DND-41 (cell line): ENCODE measurements around the gene AMPD3.

Source experiments
- EZH2 ChIP-seq: IDR thresholded peaks from 3 replicates; pipeline ENCODE4 v1.6.1; 2012; ENCODE audit warnings: borderline replicate concordance, low read depth, mild to moderate bottlenecking, moderate library complexity, low read length, inconsistent platforms; ENCODE audit not compliant: severe bottlenecking
- TF ChIP-seq, protein P1 (sequence below): IDR thresholded peaks from 2 replicates; pipeline ENCODE4 v1.5.1; 2012; ENCODE audit warnings: borderline replicate concordance, low read length, moderate library complexity, mild to moderate bottlenecking; ENCODE audit not compliant: poor library complexity, severe bottlenecking; ENCODE audit errors: extremely low read depth

DNA sequence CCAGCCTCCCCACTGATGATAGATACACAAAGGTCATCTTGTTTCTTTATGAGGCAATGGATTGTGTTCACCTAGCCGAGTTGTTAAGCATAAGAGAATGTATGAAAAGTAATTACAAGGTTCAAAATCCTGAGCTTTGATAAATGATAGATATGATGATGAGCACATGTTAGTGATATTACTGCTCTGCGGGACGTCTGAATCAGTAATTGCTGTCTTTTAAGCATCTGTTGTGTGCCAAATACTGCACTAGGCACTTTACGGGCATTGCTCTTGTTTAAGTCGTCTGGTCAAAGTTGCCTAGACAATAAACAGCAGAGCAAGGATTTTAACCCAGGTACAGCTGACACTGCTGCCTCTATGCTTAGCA is 86.5 kb downstream of the AMPD3 start:
- TF ChIP-seq, protein P1, sequence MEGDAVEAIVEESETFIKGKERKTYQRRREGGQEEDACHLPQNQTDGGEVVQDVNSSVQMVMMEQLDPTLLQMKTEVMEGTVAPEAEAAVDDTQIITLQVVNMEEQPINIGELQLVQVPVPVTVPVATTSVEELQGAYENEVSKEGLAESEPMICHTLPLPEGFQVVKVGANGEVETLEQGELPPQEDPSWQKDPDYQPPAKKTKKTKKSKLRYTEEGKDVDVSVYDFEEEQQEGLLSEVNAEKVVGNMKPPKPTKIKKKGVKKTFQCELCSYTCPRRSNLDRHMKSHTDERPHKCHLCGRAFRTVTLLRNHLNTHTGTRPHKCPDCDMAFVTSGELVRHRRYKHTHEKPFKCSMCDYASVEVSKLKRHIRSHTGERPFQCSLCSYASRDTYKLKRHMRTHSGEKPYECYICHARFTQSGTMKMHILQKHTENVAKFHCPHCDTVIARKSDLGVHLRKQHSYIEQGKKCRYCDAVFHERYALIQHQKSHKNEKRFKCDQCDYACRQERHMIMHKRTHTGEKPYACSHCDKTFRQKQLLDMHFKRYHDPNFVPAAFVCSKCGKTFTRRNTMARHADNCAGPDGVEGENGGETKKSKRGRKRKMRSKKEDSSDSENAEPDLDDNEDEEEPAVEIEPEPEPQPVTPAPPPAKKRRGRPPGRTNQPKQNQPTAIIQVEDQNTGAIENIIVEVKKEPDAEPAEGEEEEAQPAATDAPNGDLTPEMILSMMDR, result no peak
- no peak for TF ChIP-seq EZH2
